ENCODE results near the gene KCNAB3.

The KCNAB3 gene

GRCh38 chr17:7931709-7932482 is 2.2 kb upstream of the KCNAB3 start, which contains the start of the genes CNTROB and TRAPPC1 (continued):
- TF ChIP-seq ZNF24 (tag by site-specific recombination; IDR thresholded peaks at IDR 0.05): peak; percentile 53; the same call in 1 of the 2 replicates
- peak; percentile 95 for TF ChIP-seq ZBTB26 (tag by site-specific recombination; optimal IDR thresholded peaks at IDR 0.05)
- TF ChIP-seq ZNF610 (tag by site-specific recombination; IDR thresholded peaks at IDR 0.05; ENCODE audit: borderline replicate concordance): 0 out of 2 replicates have a peak, but pooled peaks have one; percentile 62
- peak; percentile 97 for TF ChIP-seq PATZ1 (tag by site-specific recombination; IDR thresholded peaks at IDR 0.05)
- TF ChIP-seq TCF7L2 (IDR thresholded peaks at IDR 0.05; ENCODE audit: borderline replicate concordance, low read depth, low read length): no peak
- peak; percentile 53; the same call in 1 of the 2 replicates for TF ChIP-seq ELK4 (IDR thresholded peaks at IDR 0.05; ENCODE audit: borderline replicate concordance, low read depth, low read length)
- no peak for TF ChIP-seq ZNF350 (tag by site-specific recombination; IDR thresholded peaks at IDR 0.05)
- TF ChIP-seq ZNF830 (tag by site-specific recombination; IDR thresholded peaks at IDR 0.05; ENCODE audit: low read depth): no peak
- TF ChIP-seq ZNF518A (tag by site-specific recombination; conservative IDR thresholded peaks at IDR 0.05; ENCODE audit: low read depth): peak; percentile 73
- TF ChIP-seq ZNF571 (tag by site-specific recombination; IDR thresholded peaks at IDR 0.05): no peak
- peak; percentile 72 for TF ChIP-seq PRDM4 (tag by site-specific recombination; IDR thresholded peaks at IDR 0.05)
- no peak for TF ChIP-seq ZNF214 (tag by site-specific recombination; IDR thresholded peaks at IDR 0.05; ENCODE audit: borderline replicate concordance)
- TF ChIP-seq ZFP69B (tag by site-specific recombination; IDR thresholded peaks at IDR 0.05): peak; percentile 67
- peak; percentile 90 for TF ChIP-seq ZNF324 (tag by site-specific recombination; IDR thresholded peaks at IDR 0.05)
- TF ChIP-seq ZSCAN30 (tag by site-specific recombination; IDR thresholded peaks at IDR 0.05): no peak
- TF ChIP-seq ZNF664 (tag by site-specific recombination; IDR thresholded peaks at IDR 0.05): no peak
- TF ChIP-seq REPIN1 (tag by site-specific recombination; IDR thresholded peaks at IDR 0.05; ENCODE audit: low read depth): peak; percentile 85; the same call in 1 of the 2 replicates
- TF ChIP-seq ZFP3 (tag by site-specific recombination; IDR thresholded peaks at IDR 0.05; ENCODE audit: low read depth): no peak
- no peak for TF ChIP-seq YY1 (tag by site-specific recombination; IDR thresholded peaks at IDR 0.05)
- peak; percentile 62 for TF ChIP-seq ZIC2 (tag by site-specific recombination; IDR thresholded peaks at IDR 0.05)
- peak; percentile 97 for TF ChIP-seq ZBTB21 (tag by site-specific recombination; IDR thresholded peaks at IDR 0.05)
- TF ChIP-seq ZNF292 (tag by site-specific recombination; IDR thresholded peaks at IDR 0.05; ENCODE audit: borderline replicate concordance, low read depth): 0 out of 2 replicates have a peak, but pooled peaks have one; percentile 8
- no peak for TF ChIP-seq ZNF560 (tag by site-specific recombination; IDR thresholded peaks at IDR 0.05; ENCODE audit: borderline replicate concordance)
- TF ChIP-seq EGR2 (tag by site-specific recombination; IDR thresholded peaks at IDR 0.05; ENCODE audit: low read depth): peak; percentile 99
- peak; percentile 33 for TF ChIP-seq ZNF2 (tag by site-specific recombination; IDR thresholded peaks at IDR 0.05)
- peak; percentile 96 for TF ChIP-seq SP7 (tag by site-specific recombination; IDR thresholded peaks at IDR 0.05)
- no peak for TF ChIP-seq SCRT1 (tag by site-specific recombination; IDR thresholded peaks at IDR 0.05; ENCODE audit: borderline replicate concordance)
- peak; percentile 74 for TF ChIP-seq ZNF146 (tag by site-specific recombination; IDR thresholded peaks at IDR 0.05)

All from HEK293 (cell line).